HepG2 (cell line): ENCODE data around the gene WNT1.

Experiments
- GABPA ChIP-seq, 2 experiments: IDR thresholded peaks; 2 replicates each; pipeline ENCODE4 v1.6.1; 2011 to 2016; ENCODE audit warnings: low read depth in 2 of 2, low read length in 1 of 2, missing biosample characterization in 1 of 2, missing genetic modification characterization in 1 of 2
- HMG20B ChIP-seq: conservative IDR thresholded peaks from 2 replicates; pipeline ENCODE4 v1.6.1; 2016; ENCODE audit warnings: missing genetic modification reagents, missing compliant biosample characterization
- NR3C1 ChIP-seq: sonication (generic); formaldehyde crosslinking; IDR thresholded peaks from 2 replicates; pipeline ENCODE4 v1.4.0; 2020; ENCODE audit warnings: missing genetic modification reagents
- POLR2AphosphoS5 ChIP-seq: IDR thresholded peaks from 2 replicates; pipeline ENCODE4 v1.6.1; 2012; ENCODE audit warnings: low read depth, low read length
- ZFX ChIP-seq: sonication (generic); formaldehyde crosslinking; IDR thresholded peaks from 2 replicates; pipeline ENCODE4 v1.4.0; 2020; ENCODE audit warnings: mild to moderate bottlenecking, low read depth, missing genetic modification reagents, moderate library complexity
- ZNF549 ChIP-seq: sonication (generic); formaldehyde crosslinking; IDR thresholded peaks from 2 replicates; pipeline ENCODE4 v1.5.0; 2020; ENCODE audit warnings: missing genetic modification reagents
- ZNF558 ChIP-seq: sonication (generic); formaldehyde crosslinking; IDR thresholded peaks from 2 replicates; pipeline ENCODE4 v1.9.0; 2022; ENCODE audit warnings: mild to moderate bottlenecking, missing genetic modification reagents, borderline replicate concordance
- TF ChIP-seq, protein P1 (sequence below): sonication (generic); formaldehyde crosslinking; IDR thresholded peaks from 2 replicates; pipeline ENCODE4 v1.8.0; 2023; ENCODE audit warnings: mild to moderate bottlenecking, missing genetic modification reagents
- TF ChIP-seq, protein P2 (sequence below): sonication (generic); formaldehyde crosslinking; IDR thresholded peaks from 2 replicates; pipeline ENCODE4 v1.5.0; 2020; ENCODE audit warnings: mild to moderate bottlenecking, missing genetic modification reagents, moderate library complexity
- TF ChIP-seq, protein P3 (sequence below): sonication (generic); formaldehyde crosslinking; IDR thresholded peaks from 2 replicates; pipeline ENCODE4 v1.8.0; 2022; ENCODE audit warnings: mild to moderate bottlenecking, missing genetic modification reagents; ENCODE audit not compliant: insufficient replicate concordance

- TF ChIP-seq, protein P1, sequence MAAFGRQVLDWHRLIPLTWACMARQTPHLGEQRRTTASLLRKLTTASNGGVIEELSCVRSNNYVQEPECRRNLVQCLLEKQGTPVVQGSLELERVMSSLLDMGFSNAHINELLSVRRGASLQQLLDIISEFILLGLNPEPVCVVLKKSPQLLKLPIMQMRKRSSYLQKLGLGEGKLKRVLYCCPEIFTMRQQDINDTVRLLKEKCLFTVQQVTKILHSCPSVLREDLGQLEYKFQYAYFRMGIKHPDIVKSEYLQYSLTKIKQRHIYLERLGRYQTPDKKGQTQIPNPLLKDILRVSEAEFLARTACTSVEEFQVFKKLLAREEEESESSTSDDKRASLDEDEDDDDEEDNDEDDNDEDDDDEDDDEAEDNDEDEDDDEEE (CRISPR knock-in tag), result no peak
- no peak for TF ChIP-seq POLR2AphosphoS5
- TF ChIP-seq GABPA (IDR thresholded peaks at IDR 0.05; ENCODE audit: low read depth, low read length), result no peak
- TF ChIP-seq GABPA (CRISPR knock-in tag; IDR thresholded peaks at IDR 0.05; ENCODE audit: low read depth), result no peak
- TF ChIP-seq, protein P2, sequence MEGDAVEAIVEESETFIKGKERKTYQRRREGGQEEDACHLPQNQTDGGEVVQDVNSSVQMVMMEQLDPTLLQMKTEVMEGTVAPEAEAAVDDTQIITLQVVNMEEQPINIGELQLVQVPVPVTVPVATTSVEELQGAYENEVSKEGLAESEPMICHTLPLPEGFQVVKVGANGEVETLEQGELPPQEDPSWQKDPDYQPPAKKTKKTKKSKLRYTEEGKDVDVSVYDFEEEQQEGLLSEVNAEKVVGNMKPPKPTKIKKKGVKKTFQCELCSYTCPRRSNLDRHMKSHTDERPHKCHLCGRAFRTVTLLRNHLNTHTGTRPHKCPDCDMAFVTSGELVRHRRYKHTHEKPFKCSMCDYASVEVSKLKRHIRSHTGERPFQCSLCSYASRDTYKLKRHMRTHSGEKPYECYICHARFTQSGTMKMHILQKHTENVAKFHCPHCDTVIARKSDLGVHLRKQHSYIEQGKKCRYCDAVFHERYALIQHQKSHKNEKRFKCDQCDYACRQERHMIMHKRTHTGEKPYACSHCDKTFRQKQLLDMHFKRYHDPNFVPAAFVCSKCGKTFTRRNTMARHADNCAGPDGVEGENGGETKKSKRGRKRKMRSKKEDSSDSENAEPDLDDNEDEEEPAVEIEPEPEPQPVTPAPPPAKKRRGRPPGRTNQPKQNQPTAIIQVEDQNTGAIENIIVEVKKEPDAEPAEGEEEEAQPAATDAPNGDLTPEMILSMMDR (CRISPR knock-in tag), result no peak
- TF ChIP-seq, protein P3, sequence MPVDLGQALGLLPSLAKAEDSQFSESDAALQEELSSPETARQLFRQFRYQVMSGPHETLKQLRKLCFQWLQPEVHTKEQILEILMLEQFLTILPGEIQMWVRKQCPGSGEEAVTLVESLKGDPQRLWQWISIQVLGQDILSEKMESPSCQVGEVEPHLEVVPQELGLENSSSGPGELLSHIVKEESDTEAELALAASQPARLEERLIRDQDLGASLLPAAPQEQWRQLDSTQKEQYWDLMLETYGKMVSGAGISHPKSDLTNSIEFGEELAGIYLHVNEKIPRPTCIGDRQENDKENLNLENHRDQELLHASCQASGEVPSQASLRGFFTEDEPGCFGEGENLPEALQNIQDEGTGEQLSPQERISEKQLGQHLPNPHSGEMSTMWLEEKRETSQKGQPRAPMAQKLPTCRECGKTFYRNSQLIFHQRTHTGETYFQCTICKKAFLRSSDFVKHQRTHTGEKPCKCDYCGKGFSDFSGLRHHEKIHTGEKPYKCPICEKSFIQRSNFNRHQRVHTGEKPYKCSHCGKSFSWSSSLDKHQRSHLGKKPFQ (CRISPR knock-in tag), result no peak
- no peak for TF ChIP-seq ZNF549
- no peak for TF ChIP-seq NR3C1 (CRISPR knock-in tag)
- no peak for TF ChIP-seq ZNF558 (CRISPR knock-in tag)
- no peak for TF ChIP-seq HMG20B
- no peak for TF ChIP-seq ZFX (CRISPR knock-in tag)
These were observed 30.8 kb downstream of the WNT1 start for GRCh38 chr12:49008943-49009342.
